Spleen (tissue), 11 donors: ENCODE results near the gene CDC42BPA. TPM values are rescaled to one million over a fixed set of nuclear protein-coding genes. Genes with fewer than 3 reads are reported as not detected.

Experiments
- DNase-seq: peaks from one replicate; pipeline ENCODE4 v3.0.0-alpha.2; 2020
- H3K27ac ChIP-seq, 8 donors: fragments of 200-600 bp; sonication (generic) in 7 of 8; 1 replicate in 4 of 8; 2 replicates in 4 of 8; pipeline versions ENCODE4 v1.5.0 to v1.8.0; 2016 to 2021; ENCODE audit warnings: inconsistent platforms in 4 of 8, mild to moderate bottlenecking in 4 of 8, moderate library complexity in 1 of 8
- H3K27me3 ChIP-seq, 7 donors: fragments of 200-600 bp; sonication (generic) in 6 of 7; replicated peaks in 1 of 7; 1 replicate in 4 of 7; 2 replicates in 3 of 7; pipeline versions ENCODE4 v1.5.0 to v1.8.0; 2016 to 2021; ENCODE audit warnings: inconsistent platforms in 3 of 7, mild to moderate bottlenecking in 1 of 7
- H3K36me3 ChIP-seq, 6 donors: fragments of 200-600 bp; sonication (generic) in 5 of 6; 1 replicate in 4 of 6; 2 replicates in 2 of 6; pipeline versions ENCODE4 v1.5.0 to v1.8.0; 2016 to 2021; ENCODE audit warnings: inconsistent platforms in 2 of 6
- H3K4me1 ChIP-seq, 6 donors: fragments of 200-600 bp; sonication (generic) in 5 of 6; 1 replicate in 3 of 6; 2 replicates in 3 of 6; pipeline versions ENCODE4 v1.5.0 to v1.8.0; 2016 to 2021; ENCODE audit warnings: inconsistent platforms in 3 of 6
- H3K4me3 ChIP-seq, 8 donors: fragments of 200-600 bp; sonication (generic) in 7 of 8; 1 replicate in 4 of 8; 2 replicates in 4 of 8; pipeline versions ENCODE4 v1.5.0 to v1.8.0; 2016 to 2021; ENCODE audit warnings: inconsistent platforms in 4 of 8, mild to moderate bottlenecking in 4 of 8, moderate library complexity in 2 of 8
- H3K9me3 ChIP-seq, 8 donors: fragments of 200-600 bp; sonication (generic) in 7 of 8; 1 replicate in 4 of 8; 2 replicates in 4 of 8; pipeline versions ENCODE4 v1.5.0 to v1.8.0; 2016 to 2021; ENCODE audit warnings: inconsistent platforms in 4 of 8
- CTCF ChIP-seq, 11 experiments: fragments of 200-600 bp in 7 of 11; fragments of 450-650 bp in 4 of 11; sonication (generic) in 4 of 11; IDR thresholded peaks in 8 of 11; conservative IDR thresholded peaks in 3 of 11; 1 replicate in 7 of 11; 2 replicates in 4 of 11; pipeline versions ENCODE4 v1.4.0 to v1.8.0; 2016 to 2021; ENCODE audit warnings: antibody characterized with exemption in 11 of 11, inconsistent platforms in 4 of 11, mild to moderate bottlenecking in 1 of 11
- POLR2A ChIP-seq, 3 donors: fragments of 450-650 bp; IDR thresholded peaks; one replicate each; pipeline ENCODE4 v1.5.1; 2017; ENCODE audit warnings: antibody characterized with exemption in 3 of 3, mild to moderate bottlenecking in 1 of 3
- POLR2AphosphoS5 ChIP-seq, 3 donors: sonication (generic); formaldehyde crosslinking; IDR thresholded peaks; one replicate each; pipeline ENCODE4 v1.5.1; 2017; ENCODE audit warnings: antibody characterized with exemption in 3 of 3
- WGBS, 5 donors: extraction: QIAGEN DNeasy Blood & Tissue Kit in 3 of 5; methylation state at CpG; one replicate each; pipeline versions ENCODE4 v1.1.5 to v1.1.7; 2013 to 2018; 5-methylcytosine and 5-hydroxymethylcytosine counted together
- intact Hi-C: fragments of 100-400 bp; cut with DNase I; formaldehyde crosslinking; loops from one replicate; pipeline ENCODE4 v1.15.0; 2023; ENCODE audit warnings: low total_unique reads
- polyA plus RNA-seq, 3 donors: library from polyadenylated mRNA; stranded (reverse); fragments of 200-250 nt; gene quantifications; one replicate each; pipeline ENCODE4 v1.2.1, GENCODE V29; 2013
- total RNA-seq, 7 donors: library from RNA; depleted of rRNA in 3 of 7; stranded (reverse); fragments of >200 nt in 3 of 7; fragmentation: NEBNext Ultra II Directional in 4 of 7; extraction: Animal tissue kit (Norgen Biotek cat#: 25700) in 4 of 7; gene quantifications; one replicate each; pipeline versions ENCODE4 v1.1.0 to v1.2.1, GENCODE V29; 2016 to 2021
- donor health status: healthy with polysubstance abuse.
- donor health status: DM: no; HTN: no; CAD: no; lungs with moderate emphysema.
- donor health status: DM: no; HTN: no; CAD: no.
- donor health status: Bipolar disorder and iron deficiency.
- donor health status: healthy.
- donor health status: DM: no; HTN: no; CAD: no.
- donor health status: DM: yes; HTN: yes; CAD: no.

The CDC42BPA gene
- total and polyA plus RNA-seq, 10 donors, result 1.1 to 36.4 (median 27.6) TPM

- 78 to 90% (median 83%) methylated on average over 6 of the region's 6 CpGs for whole genome bisulfite sequencing, 5 donors
- peaks cover 0 to 21% (median 5%) of the 10 kb centered on the region in 6 donors for H3K4me1 ChIP-seq
- intact Hi-C loops, result no loop called here
- no peak for DNase-seq
- TF ChIP-seq POLR2AphosphoS5 (IDR thresholded peaks at IDR 0.05), result no peak
- TF ChIP-seq CTCF (IDR thresholded peaks at IDR 0.05 in 8 of 11, conservative IDR thresholded peaks at IDR 0.05 in 3 of 11), result no peak
- TF ChIP-seq POLR2A (IDR thresholded peaks at IDR 0.05), result no peak
- no peaks in the 10 kb centered on the region for H3K36me3 ChIP-seq
- peak overlapping the region; percentile 39 to 82 (median 76) for H3K27ac ChIP-seq
- H3K27me3 ChIP-seq, result no peaks in the 10 kb centered on the region
- H3K4me3 ChIP-seq, result no peak overlapping the region
- no peaks in the 10 kb centered on the region for H3K9me3 ChIP-seq
Measured at GRCh38 chr1:227357927-227358302, 39.6 kb upstream of the CDC42BPA start.

GRCh38 chr1:227357171-227357926, 39.1 kb upstream of the CDC42BPA start:
- peak overlapping the region; percentile 39 to 82 (median 76) for H3K27ac ChIP-seq
- no peak overlapping the region for H3K4me3 ChIP-seq
- peaks cover 0 to 21% (median 5%) of the 10 kb centered on the region in 6 donors for H3K4me1 ChIP-seq
- TF ChIP-seq POLR2AphosphoS5 (IDR thresholded peaks at IDR 0.05) (peak in 2 of 3 donors; percentile 67 to 78), CTCF (IDR thresholded peaks at IDR 0.05 in 8 of 11, conservative IDR thresholded peaks at IDR 0.05 in 3 of 11) (peak in 2 of 11 experiments; percentile 13 to 31), POLR2A (IDR thresholded peaks at IDR 0.05) (no peak)
- DNase-seq, result peak; percentile 80
- intact Hi-C loops, result no loop called here
- WGBS, 5 donors, result 40 to 58% (median 52%) methylated on average over 7 of the region's 7 CpGs
- no peaks in the 10 kb centered on the region for H3K9me3 ChIP-seq
- no peaks in the 10 kb centered on the region for H3K27me3 ChIP-seq
- H3K36me3 ChIP-seq, result no peaks in the 10 kb centered on the region

- peaks cover 0 to 21% (median 5%) of the 10 kb centered on the region in 6 donors for H3K4me1 ChIP-seq
- H3K36me3 ChIP-seq, result no peaks in the 10 kb centered on the region
- TF ChIP-seq CTCF (IDR thresholded peaks at IDR 0.05 in 8 of 11, conservative IDR thresholded peaks at IDR 0.05 in 3 of 11), result no peak
- no peak for TF ChIP-seq POLR2A (IDR thresholded peaks at IDR 0.05)
- no peak for TF ChIP-seq POLR2AphosphoS5 (IDR thresholded peaks at IDR 0.05)
- no peaks in the 10 kb centered on the region for H3K9me3 ChIP-seq
- no peak overlapping the region for H3K4me3 ChIP-seq
- 67 to 83% (median 79%) methylated on average over 7 of the region's 7 CpGs for WGBS, 5 donors
- peak overlapping the region in 6 of 8 donors; percentile 35 to 82 (median 76) for H3K27ac ChIP-seq
- no peak for DNase-seq
- intact Hi-C loops, result no loop called here
- no peaks in the 10 kb centered on the region for H3K27me3 ChIP-seq
Measured at GRCh38 chr1:227356620-227357146, 38.4 kb upstream of the CDC42BPA start.

GRCh38 chr1:227355542-227356245, 37.4 kb upstream of the CDC42BPA start:
- Histone ChIP-seq H3K36me3 (no peaks in the 10 kb centered on the region), H3K4me1 (peaks cover 0 to 29% (median 8%) of the 10 kb centered on the region in 6 donors), H3K27me3 (no peaks in the 10 kb centered on the region), H3K27ac (no peak overlapping the region), H3K4me3 (no peak overlapping the region), H3K9me3 (no peaks in the 10 kb centered on the region)
- WGBS, 5 donors, result 77 to 92% (median 84%) methylated on average over 15 of the region's 15 CpGs
- TF ChIP-seq POLR2AphosphoS5 (IDR thresholded peaks at IDR 0.05) (no peak), CTCF (IDR thresholded peaks at IDR 0.05 in 8 of 11, conservative IDR thresholded peaks at IDR 0.05 in 3 of 11) (no peak), POLR2A (IDR thresholded peaks at IDR 0.05) (no peak)
- no peak for DNase-seq
- intact Hi-C loops, result no loop called here
